MM.1S (cell line): ENCODE data around the gene CCS.

Experiments
- EZH2 ChIP-seq: fragments of 300-600 bp; sonication (generic); optimal IDR thresholded peaks from 2 replicates; pipeline ENCODE3; 2017; ENCODE audit warnings: low read depth, mild to moderate bottlenecking, antibody characterized with exemption, low read length, mixed read lengths
- TF ChIP-seq, protein P1 (sequence below): fragments of 300-600 bp; sonication (generic); IDR thresholded peaks from 2 replicates; pipeline ENCODE4 v1.5.1; 2016; ENCODE audit warnings: antibody characterized with exemption, low read length, mixed read lengths

DNA sequence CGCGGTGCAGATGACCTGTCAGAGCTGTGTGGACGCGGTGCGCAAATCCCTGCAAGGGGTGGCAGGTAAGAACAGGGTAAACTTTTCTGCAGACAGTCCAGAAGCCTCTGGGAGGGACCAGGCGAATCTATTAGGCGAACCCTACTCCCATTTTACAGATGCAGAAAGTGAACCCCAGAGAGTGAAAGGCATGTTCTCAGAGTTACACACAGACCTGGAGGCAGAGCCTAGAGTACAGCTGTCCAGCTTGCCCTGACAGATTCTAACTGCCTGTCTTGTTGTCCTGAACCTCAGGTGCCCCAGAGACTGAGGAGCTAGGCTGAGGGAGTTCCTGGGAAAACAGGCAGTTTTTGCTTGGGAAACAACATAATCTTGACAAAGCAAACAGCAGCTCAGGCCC, 665 bp downstream of the CCS start:
- TF ChIP-seq, protein P1, sequence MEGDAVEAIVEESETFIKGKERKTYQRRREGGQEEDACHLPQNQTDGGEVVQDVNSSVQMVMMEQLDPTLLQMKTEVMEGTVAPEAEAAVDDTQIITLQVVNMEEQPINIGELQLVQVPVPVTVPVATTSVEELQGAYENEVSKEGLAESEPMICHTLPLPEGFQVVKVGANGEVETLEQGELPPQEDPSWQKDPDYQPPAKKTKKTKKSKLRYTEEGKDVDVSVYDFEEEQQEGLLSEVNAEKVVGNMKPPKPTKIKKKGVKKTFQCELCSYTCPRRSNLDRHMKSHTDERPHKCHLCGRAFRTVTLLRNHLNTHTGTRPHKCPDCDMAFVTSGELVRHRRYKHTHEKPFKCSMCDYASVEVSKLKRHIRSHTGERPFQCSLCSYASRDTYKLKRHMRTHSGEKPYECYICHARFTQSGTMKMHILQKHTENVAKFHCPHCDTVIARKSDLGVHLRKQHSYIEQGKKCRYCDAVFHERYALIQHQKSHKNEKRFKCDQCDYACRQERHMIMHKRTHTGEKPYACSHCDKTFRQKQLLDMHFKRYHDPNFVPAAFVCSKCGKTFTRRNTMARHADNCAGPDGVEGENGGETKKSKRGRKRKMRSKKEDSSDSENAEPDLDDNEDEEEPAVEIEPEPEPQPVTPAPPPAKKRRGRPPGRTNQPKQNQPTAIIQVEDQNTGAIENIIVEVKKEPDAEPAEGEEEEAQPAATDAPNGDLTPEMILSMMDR: no peak
- TF ChIP-seq EZH2: no peak
